ENCODE measurements around the gene METTL17. TPM values are rescaled to one million over a fixed set of nuclear protein-coding genes. Genes with fewer than 3 reads are reported as not detected.

Gene METTL17
- total and polyA plus RNA-seq, 2 of the 13 experiments (the other 11 are each of a cell fraction or from before 2014, with no cell fraction given) = 122 to 199 TPM

DNA sequence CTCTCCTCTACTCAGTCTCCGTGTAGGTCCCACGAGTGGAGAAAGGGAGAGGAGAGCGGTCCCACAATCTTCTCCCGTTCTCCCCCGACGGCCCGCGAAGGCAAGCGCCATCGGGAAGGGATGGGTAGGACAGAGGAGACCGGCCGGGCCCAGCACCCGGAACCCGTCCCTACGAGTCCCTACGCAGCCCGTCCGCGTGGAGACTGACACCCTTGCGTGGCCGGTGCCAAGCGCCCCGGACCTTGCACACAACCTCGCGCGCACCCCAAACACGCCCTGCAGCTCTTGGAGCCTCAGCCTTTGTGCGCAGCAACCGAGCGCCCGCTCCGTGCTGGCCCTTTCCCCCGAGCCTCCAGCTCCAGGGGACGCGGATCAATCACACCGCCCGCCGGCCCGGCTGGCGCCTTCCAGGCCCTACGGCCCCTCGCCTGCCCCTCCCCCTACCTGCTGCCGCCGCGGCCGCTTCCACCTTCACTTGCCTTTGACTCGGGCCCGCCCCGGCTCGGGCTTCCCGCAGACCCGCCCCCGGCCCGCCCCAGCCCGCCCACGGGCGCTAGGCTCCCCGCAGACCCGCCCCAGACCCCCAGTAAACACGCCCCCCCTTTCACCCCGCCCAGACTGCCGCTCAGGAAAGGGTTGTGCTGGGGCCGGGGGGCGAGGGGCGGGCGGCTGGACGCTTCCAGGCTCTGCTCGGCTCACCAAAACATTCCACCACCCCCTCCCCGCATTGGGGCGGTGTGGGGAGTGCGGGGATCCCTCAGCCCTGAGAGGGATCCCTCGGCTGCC lies 35.0 kb downstream of the METTL17 start, which contains the start of gene NDRG2 (continued):
- peak; percentile 62 for TF ChIP-seq THAP11 (CRISPR knock-in tag; IDR thresholded peaks at IDR 0.05)
- TF ChIP-seq, protein P1, sequence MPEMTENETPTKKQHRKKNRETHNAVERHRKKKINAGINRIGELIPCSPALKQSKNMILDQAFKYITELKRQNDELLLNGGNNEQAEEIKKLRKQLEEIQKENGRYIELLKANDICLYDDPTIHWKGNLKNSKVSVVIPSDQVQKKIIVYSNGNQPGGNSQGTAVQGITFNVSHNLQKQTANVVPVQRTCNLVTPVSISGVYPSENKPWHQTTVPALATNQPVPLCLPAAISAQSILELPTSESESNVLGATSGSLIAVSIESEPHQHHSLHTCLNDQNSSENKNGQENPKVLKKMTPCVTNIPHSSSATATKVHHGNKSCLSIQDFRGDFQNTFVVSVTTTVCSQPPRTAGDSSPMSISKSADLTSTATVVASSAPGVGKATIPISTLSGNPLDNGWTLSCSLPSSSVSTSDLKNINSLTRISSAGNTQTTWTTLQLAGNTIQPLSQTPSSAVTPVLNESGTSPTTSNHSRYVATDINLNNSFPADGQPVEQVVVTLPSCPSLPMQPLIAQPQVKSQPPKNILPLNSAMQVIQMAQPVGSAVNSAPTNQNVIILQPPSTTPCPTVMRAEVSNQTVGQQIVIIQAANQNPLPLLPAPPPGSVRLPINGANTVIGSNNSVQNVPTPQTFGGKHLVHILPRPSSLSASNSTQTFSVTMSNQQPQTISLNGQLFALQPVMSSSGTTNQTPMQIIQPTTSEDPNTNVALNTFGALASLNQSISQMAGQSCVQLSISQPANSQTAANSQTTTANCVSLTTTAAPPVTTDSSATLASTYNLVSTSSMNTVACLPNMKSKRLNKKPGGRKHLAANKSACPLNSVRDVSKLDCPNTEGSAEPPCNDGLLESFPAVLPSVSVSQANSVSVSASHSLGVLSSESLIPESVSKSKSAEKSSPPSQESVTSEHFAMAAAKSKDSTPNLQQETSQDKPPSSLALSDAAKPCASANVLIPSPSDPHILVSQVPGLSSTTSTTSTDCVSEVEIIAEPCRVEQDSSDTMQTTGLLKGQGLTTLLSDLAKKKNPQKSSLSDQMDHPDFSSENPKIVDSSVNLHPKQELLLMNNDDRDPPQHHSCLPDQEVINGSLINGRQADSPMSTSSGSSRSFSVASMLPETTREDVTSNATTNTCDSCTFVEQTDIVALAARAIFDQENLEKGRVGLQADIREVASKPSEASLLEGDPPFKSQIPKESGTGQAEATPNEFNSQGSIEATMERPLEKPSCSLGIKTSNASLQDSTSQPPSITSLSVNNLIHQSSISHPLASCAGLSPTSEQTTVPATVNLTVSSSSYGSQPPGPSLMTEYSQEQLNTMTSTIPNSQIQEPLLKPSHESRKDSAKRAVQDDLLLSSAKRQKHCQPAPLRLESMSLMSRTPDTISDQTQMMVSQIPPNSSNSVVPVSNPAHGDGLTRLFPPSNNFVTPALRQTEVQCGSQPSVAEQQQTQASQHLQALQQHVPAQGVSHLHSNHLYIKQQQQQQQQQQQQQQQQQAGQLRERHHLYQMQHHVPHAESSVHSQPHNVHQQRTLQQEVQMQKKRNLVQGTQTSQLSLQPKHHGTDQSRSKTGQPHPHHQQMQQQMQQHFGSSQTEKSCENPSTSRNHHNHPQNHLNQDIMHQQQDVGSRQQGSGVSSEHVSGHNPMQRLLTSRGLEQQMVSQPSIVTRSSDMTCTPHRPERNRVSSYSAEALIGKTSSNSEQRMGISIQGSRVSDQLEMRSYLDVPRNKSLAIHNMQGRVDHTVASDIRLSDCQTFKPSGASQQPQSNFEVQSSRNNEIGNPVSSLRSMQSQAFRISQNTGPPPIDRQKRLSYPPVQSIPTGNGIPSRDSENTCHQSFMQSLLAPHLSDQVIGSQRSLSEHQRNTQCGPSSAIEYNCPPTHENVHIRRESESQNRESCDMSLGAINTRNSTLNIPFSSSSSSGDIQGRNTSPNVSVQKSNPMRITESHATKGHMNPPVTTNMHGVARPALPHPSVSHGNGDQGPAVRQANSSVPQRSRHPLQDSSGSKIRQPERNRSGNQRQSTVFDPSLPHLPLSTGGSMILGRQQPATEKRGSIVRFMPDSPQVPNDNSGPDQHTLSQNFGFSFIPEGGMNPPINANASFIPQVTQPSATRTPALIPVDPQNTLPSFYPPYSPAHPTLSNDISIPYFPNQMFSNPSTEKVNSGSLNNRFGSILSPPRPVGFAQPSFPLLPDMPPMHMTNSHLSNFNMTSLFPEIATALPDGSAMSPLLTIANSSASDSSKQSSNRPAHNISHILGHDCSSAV (CRISPR knock-in tag; IDR thresholded peaks at IDR 0.05; ENCODE audit: borderline replicate concordance) = no peak
- peak; percentile 79 for TF ChIP-seq E2F5 (CRISPR knock-in tag; conservative IDR thresholded peaks at IDR 0.05)
- no peak for TF ChIP-seq MAZ (IDR thresholded peaks at IDR 0.05; ENCODE audit: borderline replicate concordance, low read depth, low read length)
- peak; percentile 64 for TF ChIP-seq MAZ (CRISPR knock-in tag; IDR thresholded peaks at IDR 0.05; ENCODE audit: low read depth)
- TF ChIP-seq RFX1 (IDR thresholded peaks at IDR 0.05) = no peak
- TF ChIP-seq PAWR (CRISPR knock-in tag; IDR thresholded peaks at IDR 0.05; ENCODE audit: borderline replicate concordance) = no peak
- TF ChIP-seq RFXAP (CRISPR knock-in tag; IDR thresholded peaks at IDR 0.05; ENCODE audit: borderline replicate concordance) = no peak
- no peak for TF ChIP-seq SP140L (CRISPR knock-in tag; IDR thresholded peaks at IDR 0.05; ENCODE audit: borderline replicate concordance)
- TF ChIP-seq ZBTB7A (CRISPR knock-in tag; IDR thresholded peaks at IDR 0.05) = peak; percentile 75
- no peak for TF ChIP-seq SMARCE1 (IDR thresholded peaks at IDR 0.05; ENCODE audit: borderline replicate concordance)
- peak; percentile 62 for TF ChIP-seq KAT8 (CRISPR knock-in tag; IDR thresholded peaks at IDR 0.05)
- TF ChIP-seq, protein P2, sequence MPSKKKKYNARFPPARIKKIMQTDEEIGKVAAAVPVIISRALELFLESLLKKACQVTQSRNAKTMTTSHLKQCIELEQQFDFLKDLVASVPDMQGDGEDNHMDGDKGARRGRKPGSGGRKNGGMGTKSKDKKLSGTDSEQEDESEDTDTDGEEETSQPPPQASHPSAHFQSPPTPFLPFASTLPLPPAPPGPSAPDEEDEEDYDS (CRISPR knock-in tag; IDR thresholded peaks at IDR 0.05) = no peak; the same call in 1 of the 2 replicates
- peak; percentile 48; the same call in 1 of the 2 replicates for TF ChIP-seq HNF4G (IDR thresholded peaks at IDR 0.05; ENCODE audit: borderline replicate concordance, low read depth, low read length)
- TF ChIP-seq HNF4G (CRISPR knock-in tag; IDR thresholded peaks at IDR 0.05; ENCODE audit: borderline replicate concordance, low read depth) = peak; percentile 31; the same call in 1 of the 2 replicates
- TF ChIP-seq HOXA3 (CRISPR knock-in tag; IDR thresholded peaks at IDR 0.05) = peak; percentile 82
- TF ChIP-seq ZNF691 (CRISPR knock-in tag; IDR thresholded peaks at IDR 0.05; ENCODE audit: borderline replicate concordance, low read depth) = peak; percentile 70
- no peak for TF ChIP-seq TEAD3 (CRISPR knock-in tag; optimal IDR thresholded peaks at IDR 0.05; ENCODE audit: borderline replicate concordance)
- TF ChIP-seq SATB2 (CRISPR knock-in tag; IDR thresholded peaks at IDR 0.05) = peak; percentile 87; the same call in 1 of the 2 replicates
- TF ChIP-seq ZNF143 (CRISPR knock-in tag; IDR thresholded peaks at IDR 0.05) = no peak; the same call in 1 of the 2 replicates
- no peak for TF ChIP-seq MAFG (CRISPR knock-in tag; IDR thresholded peaks at IDR 0.05)

All from HepG2 (cell line).